GM18909 (cell line): ENCODE data around the gene NAPG.
"Not testable (repeated sequence)": the region's sequence is repeated elsewhere in the genome, so short reads cannot be mapped to it uniquely, and the experiment has no call there.

ENCODE experiments used
- ATAC-seq: cut with Tn5 transposase; IDR thresholded peaks from one replicate; pipeline ENCODE4 v1.9.1; 2021; ENCODE audit warnings: mild to moderate bottlenecking; ENCODE audit not compliant: unreplicated experiment, poor library complexity

The NAPG gene

GRCh38 chr18:10574412-10574811 is 48.6 kb downstream of the NAPG start:
- ATAC-seq: not testable (repeated sequence)

GRCh38 chr18:10577842-10578572 is 52.2 kb downstream of the NAPG start:
- ATAC-seq: not testable (repeated sequence)

- not testable (repeated sequence) for ATAC-seq
These were observed 52.7 kb downstream of the NAPG start for GRCh38 chr18:10578573-10578899.

- no peak for ATAC-seq
These were observed 53.4 kb downstream of the NAPG start for GRCh38 chr18:10579079-10579867.

- ATAC-seq: no peak
These were observed 54.4 kb downstream of the NAPG start for GRCh38 chr18:10580215-10580614.

- ATAC-seq: no peak
These were observed 59.4 kb downstream of the NAPG start for GRCh38 chr18:10585260-10585659.

- no peak for ATAC-seq
These were observed 63.1 kb downstream of the NAPG start for GRCh38 chr18:10588975-10589374.

GRCh38 chr18:10590412-10590811 is 64.6 kb downstream of the NAPG start:
- ATAC-seq: no peak

GRCh38 chr18:10591896-10592295 is 66.1 kb downstream of the NAPG start:
- no peak for ATAC-seq

- not testable (repeated sequence) for ATAC-seq
These were observed 67.7 kb downstream of the NAPG start for GRCh38 chr18:10593366-10594022.

- not testable (repeated sequence) for ATAC-seq
These were observed 70.1 kb downstream of the NAPG start for GRCh38 chr18:10595917-10596316.

- not testable (repeated sequence) for ATAC-seq
These were observed 71.9 kb downstream of the NAPG start for GRCh38 chr18:10597695-10598094.

GRCh38 chr18:10600701-10601100 is 74.9 kb downstream of the NAPG start:
- ATAC-seq: not testable (repeated sequence)
